GM19324 (cell line): ENCODE measurements around the gene EEPD1.
"Not testable (repeated sequence)": the region's sequence is repeated elsewhere in the genome, so short reads cannot be mapped to it uniquely, and the experiment has no call there.

ENCODE experiments used
- ATAC-seq: cut with Tn5 transposase; IDR thresholded peaks from one replicate; pipeline ENCODE4 v1.9.1; 2021; ENCODE audit warnings: mild to moderate bottlenecking, moderate library complexity; ENCODE audit not compliant: unreplicated experiment, low FRiP score

The EEPD1 gene

GRCh38 chr7:36245684-36246299 lies 92.7 kb downstream of the EEPD1 start:
- ATAC-seq: no peak

GRCh38 chr7:36249091-36249490 lies 96.0 kb downstream of the EEPD1 start:
- no peak for ATAC-seq

- no peak for ATAC-seq
Observed at GRCh38 chr7:36253699-36254098, 100.6 kb downstream of the EEPD1 start.

GRCh38 chr7:36258510-36259259 lies 105.6 kb downstream of the EEPD1 start:
- not testable (repeated sequence) for ATAC-seq

GRCh38 chr7:36260481-36260880 lies 107.4 kb downstream of the EEPD1 start:
- no peak for ATAC-seq

GRCh38 chr7:36261019-36261754 lies 108.1 kb downstream of the EEPD1 start:
- no peak for ATAC-seq

- no peak for ATAC-seq
Observed at GRCh38 chr7:36262309-36263094, 109.4 kb downstream of the EEPD1 start.

- no peak for ATAC-seq
Observed at GRCh38 chr7:36263095-36263484, 110.0 kb downstream of the EEPD1 start.

GRCh38 chr7:36264123-36264801 lies 111.2 kb downstream of the EEPD1 start:
- no peak for ATAC-seq

GRCh38 chr7:36264913-36265516 lies 112.0 kb downstream of the EEPD1 start:
- no peak for ATAC-seq

- no peak for ATAC-seq
Observed at GRCh38 chr7:36265680-36266079, 112.6 kb downstream of the EEPD1 start.

- ATAC-seq: no peak
Observed at GRCh38 chr7:36266190-36266589, 113.1 kb downstream of the EEPD1 start.

- no peak for ATAC-seq
Observed at GRCh38 chr7:36266683-36267082, 113.6 kb downstream of the EEPD1 start.

- no peak for ATAC-seq
Observed at GRCh38 chr7:36272211-36272566, 119.1 kb downstream of the EEPD1 start.

- ATAC-seq: no peak
Observed at GRCh38 chr7:36272567-36273269, 119.7 kb downstream of the EEPD1 start.

- ATAC-seq: no peak
Observed at GRCh38 chr7:36273836-36274235, 120.8 kb downstream of the EEPD1 start.

GRCh38 chr7:36275735-36276284 lies 122.8 kb downstream of the EEPD1 start:
- ATAC-seq: no peak

- ATAC-seq: no peak
Observed at GRCh38 chr7:36276428-36277248, 123.6 kb downstream of the EEPD1 start.
